Neural progenitor cell (in vitro differentiated cells): Measurements from ENCODE around the gene EIF3B. TPM values are rescaled to one million over a fixed set of nuclear protein-coding genes. Genes with fewer than 3 reads are reported as not detected.

Source experiments
- DNase-seq: peaks from one replicate; pipeline ENCODE4 v3.0.0-alpha.2; 2016; ENCODE audit warnings: low spot score
- H2AFZ ChIP-seq: fragments of 200-600 bp; sonication (generic); replicated peaks from 2 replicates; pipeline ENCODE4 v1.6.1; 2016; ENCODE audit warnings: antibody characterized with exemption
- H3F3A ChIP-seq: fragments of 200-600 bp; sonication (generic); 2 replicates; pipeline ENCODE4 v1.6.1; 2016; ENCODE audit warnings: antibody characterized with exemption, low read depth
- H3K27ac ChIP-seq: fragments of 200-600 bp; sonication (generic); 2 replicates; pipeline ENCODE4 v1.5.1; 2016; ENCODE audit warnings: mild to moderate bottlenecking
- H3K27me3 ChIP-seq: fragments of 200-600 bp; sonication (generic); 2 replicates; pipeline ENCODE4 v1.6.1; 2016; ENCODE audit warnings: mild to moderate bottlenecking, moderate library complexity
- H3K36me3 ChIP-seq: fragments of 200-600 bp; sonication (generic); 2 replicates; pipeline ENCODE4 v1.5.1; 2016
- H3K4me1 ChIP-seq: fragments of 200-600 bp; sonication (generic); 2 replicates; pipeline ENCODE4 v1.6.1; 2016; ENCODE audit warnings: mixed run types
- H3K4me2 ChIP-seq: fragments of 200-600 bp; sonication (generic); 2 replicates; pipeline ENCODE4 v1.6.1; 2016
- H3K4me3 ChIP-seq: fragments of 200-600 bp; sonication (generic); 2 replicates; pipeline ENCODE4 v1.5.1; 2016
- H3K79me2 ChIP-seq: fragments of 200-600 bp; sonication (generic); 2 replicates; pipeline ENCODE4 v1.6.1; 2016; ENCODE audit warnings: low read depth
- H3K9ac ChIP-seq: fragments of 200-600 bp; sonication (generic); 2 replicates; pipeline ENCODE4 v1.6.1; 2016
- H3K9me3 ChIP-seq: fragments of 200-600 bp; sonication (generic); 2 replicates; pipeline ENCODE4 v1.5.1; 2016; ENCODE audit warnings: low read depth
- H4K20me1 ChIP-seq: fragments of 200-600 bp; sonication (generic); 2 replicates; pipeline ENCODE4 v1.6.1; 2016; ENCODE audit warnings: low read depth
- H3K27ac Mint-ChIP-seq: 3 replicates; pipeline ENCODE4 v1.8.0; 2021; ENCODE audit warnings: mixed read lengths
- H3K27me3 Mint-ChIP-seq: 2 replicates; pipeline ENCODE4 v1.8.0; 2022; ENCODE audit warnings: low read depth, mild to moderate bottlenecking, inconsistent platforms, moderate library complexity, mixed read lengths; ENCODE audit not compliant: insufficient read depth
- H3K36me3 Mint-ChIP-seq: 3 replicates; pipeline ENCODE4 v1.8.0; 2021; ENCODE audit warnings: mixed read lengths
- H3K4me1 Mint-ChIP-seq: 3 replicates; pipeline ENCODE4 v1.8.0; 2021; ENCODE audit warnings: mixed read lengths
- H3K4me3 Mint-ChIP-seq: 3 replicates; pipeline ENCODE4 v1.8.0; 2021; ENCODE audit warnings: mild to moderate bottlenecking, moderate library complexity, mixed read lengths
- H3K9me3 Mint-ChIP-seq: 3 replicates; pipeline ENCODE4 v1.8.0; 2020; ENCODE audit warnings: mixed read lengths
- CTCF ChIP-seq: fragments of 200-600 bp; sonication (generic); IDR thresholded peaks from 2 replicates; pipeline ENCODE4 v1.5.1; 2017; ENCODE audit warnings: antibody characterized with exemption, mild to moderate bottlenecking
- EZH2 ChIP-seq: fragments of 200-600 bp; sonication (generic); IDR thresholded peaks from 2 replicates; pipeline ENCODE4 v1.6.1; 2017; ENCODE audit warnings: antibody characterized with exemption, mild to moderate bottlenecking, moderate library complexity
- EZH2phosphoT487 ChIP-seq: fragments of 200-600 bp; sonication (generic); IDR thresholded peaks from 2 replicates; pipeline ENCODE4 v1.6.1; 2017; ENCODE audit warnings: antibody characterized with exemption
- total RNA-seq: library from RNA; depleted of rRNA; stranded (reverse); fragments of >200 nt; gene quantifications from 2 replicates; pipeline ENCODE4 v1.2.3, GENCODE V29; 2015; ENCODE audit warnings: low replicate concordance

Gene EIF3B
- total RNA-seq, 1 donor from 2014 or later, result 146 TPM

GRCh38 chr7:2373646-2374045 is 19.0 kb downstream of the EIF3B start:
- Histone ChIP-seq H3K4me1 (no peaks in the 10 kb centered on the region), H3K9ac (no peak overlapping the region), H3K36me3 (peaks cover 3% of the 10 kb centered on the region), H4K20me1 (peaks cover 9% of the 10 kb centered on the region), H3K4me3 (no peak overlapping the region), H3K27ac (no peak overlapping the region), H3K9me3 (no peaks in the 10 kb centered on the region), H2AFZ (no peak overlapping the region), H3F3A (no peaks in the 10 kb centered on the region), H3K4me2 (no peak overlapping the region), H3K79me2 (peaks cover 13% of the 10 kb centered on the region), H3K27me3 (no peaks in the 10 kb centered on the region)
- no peak for DNase-seq
- H3K27ac Mint-ChIP-seq, result no peak overlapping the region
- H3K9me3 Mint-ChIP-seq, result no peaks in the 10 kb centered on the region
- TF ChIP-seq EZH2 (no peak), EZH2phosphoT487 (no peak), CTCF (no peak)
- H3K4me3 Mint-ChIP-seq, result no peak overlapping the region
- no peaks in the 10 kb centered on the region for H3K4me1 Mint-ChIP-seq
- H3K36me3 Mint-ChIP-seq, result peaks cover 54% of the 10 kb centered on the region
- H3K27me3 Mint-ChIP-seq, result peaks cover 6% of the 10 kb centered on the region

GRCh38 chr7:2374401-2374800 is 19.8 kb downstream of the EIF3B start:
- peaks cover 52% of the 10 kb centered on the region for H3K36me3 Mint-ChIP-seq
- Histone ChIP-seq H2AFZ (no peak overlapping the region), H3K9me3 (no peaks in the 10 kb centered on the region), H3K36me3 (peaks cover 3% of the 10 kb centered on the region), H3K79me2 (peaks cover 13% of the 10 kb centered on the region), H3K4me3 (no peak overlapping the region), H3F3A (no peaks in the 10 kb centered on the region), H3K4me1 (no peaks in the 10 kb centered on the region), H4K20me1 (peaks cover 9% of the 10 kb centered on the region), H3K4me2 (no peak overlapping the region), H3K27ac (no peak overlapping the region), H3K27me3 (no peaks in the 10 kb centered on the region), H3K9ac (no peak overlapping the region)
- H3K27me3 Mint-ChIP-seq, result peaks cover 6% of the 10 kb centered on the region
- H3K9me3 Mint-ChIP-seq, result no peaks in the 10 kb centered on the region
- no peak overlapping the region for H3K4me3 Mint-ChIP-seq
- DNase-seq, result no peak
- H3K27ac Mint-ChIP-seq, result no peak overlapping the region
- TF ChIP-seq EZH2phosphoT487 (no peak), EZH2 (no peak), CTCF (no peak)
- H3K4me1 Mint-ChIP-seq, result no peaks in the 10 kb centered on the region

GRCh38 chr7:2374830-2375728 is 20.5 kb downstream of the EIF3B start:
- no peak for TF ChIP-seq EZH2phosphoT487
- no peak for TF ChIP-seq EZH2
- TF ChIP-seq CTCF, result no peak
- Histone ChIP-seq H3K27me3 (no peaks in the 10 kb centered on the region), H3F3A (no peaks in the 10 kb centered on the region), H3K4me2 (no peak overlapping the region), H3K9ac (no peak overlapping the region), H3K9me3 (no peaks in the 10 kb centered on the region), H3K27ac (no peak overlapping the region), H2AFZ (no peak overlapping the region), H4K20me1 (peaks cover 9% of the 10 kb centered on the region), H3K4me1 (no peaks in the 10 kb centered on the region), H3K4me3 (no peak overlapping the region), H3K79me2 (peaks cover 13% of the 10 kb centered on the region), H3K36me3 (peaks cover 3% of the 10 kb centered on the region)
- Mint-ChIP-seq H3K9me3 (no peaks in the 10 kb centered on the region), H3K4me3 (no peak overlapping the region), H3K27ac (no peak overlapping the region), H3K36me3 (peaks cover 53% of the 10 kb centered on the region), H3K27me3 (peaks cover 6% of the 10 kb centered on the region), H3K4me1 (no peaks in the 10 kb centered on the region)
- no peak for DNase-seq
